Upper lobe of left lung (tissue), 6 donors: ENCODE data around the gene OPRM1. TPM values are rescaled to one million over a fixed set of nuclear protein-coding genes. Genes with fewer than 3 reads are reported as not detected.

Source experiments
- ATAC-seq, 2 donors: fragments of 200-7000 bp; cut with Tn5 transposase; one replicate each; pipeline ENCODE4 v1.9.1; 2022; ENCODE audit warnings: mild to moderate bottlenecking in 2 of 2, moderate library complexity in 2 of 2; ENCODE audit not compliant: low FRiP score in 2 of 2
- DNase-seq, 2 donors: peaks; one replicate each; pipeline ENCODE4 v3.0.0-alpha.2; 2019 to 2020
- H3K27ac ChIP-seq, 4 donors: fragments of 200-600 bp; sonication (generic); one replicate each; pipeline ENCODE4 v1.5.1; 2016 to 2019
- H3K27me3 ChIP-seq, 4 donors: fragments of 200-600 bp; sonication (generic); one replicate each; pipeline ENCODE4 v1.5.1; 2017 to 2019
- H3K36me3 ChIP-seq, 4 donors: fragments of 200-600 bp; sonication (generic); one replicate each; pipeline ENCODE4 v1.5.1; 2016 to 2019
- H3K4me1 ChIP-seq, 4 donors: fragments of 200-600 bp; sonication (generic); one replicate each; pipeline ENCODE4 v1.5.1; 2018 to 2019
- H3K4me3 ChIP-seq, 4 donors: fragments of 200-600 bp; sonication (generic); one replicate each; pipeline ENCODE4 v1.5.1; 2017 to 2019; ENCODE audit warnings: mild to moderate bottlenecking in 2 of 4, moderate library complexity in 1 of 4
- H3K9me3 ChIP-seq, 4 donors: fragments of 200-600 bp; sonication (generic); one replicate each; pipeline ENCODE4 v1.5.1; 2018 to 2019
- EP300 ChIP-seq, 4 donors: sonication (generic); formaldehyde crosslinking; IDR thresholded peaks; one replicate each; pipeline ENCODE4 v1.5.1; 2017; ENCODE audit warnings: antibody characterized with exemption in 4 of 4, control low read depth in 2 of 4
- POLR2A ChIP-seq, 4 donors: fragments of 450-650 bp; IDR thresholded peaks; one replicate each; pipeline ENCODE4 v1.5.1; 2016 to 2017; ENCODE audit warnings: antibody characterized with exemption in 4 of 4, mild to moderate bottlenecking in 2 of 4
- POLR2AphosphoS5 ChIP-seq, 2 donors: sonication (generic); formaldehyde crosslinking; IDR thresholded peaks; one replicate each; pipeline ENCODE4 v1.5.1; 2017; ENCODE audit warnings: antibody characterized with exemption in 2 of 2
- WGBS, 2 donors: methylation state at CpG; one replicate each; pipeline ENCODE4 v1.1.5; 2017 to 2018; 5-methylcytosine and 5-hydroxymethylcytosine counted together
- total RNA-seq, 6 donors: library from RNA; depleted of rRNA in 4 of 6; stranded (reverse); fragments of >200 nt in 4 of 6; gene quantifications; one replicate each; pipeline versions ENCODE4 v1.1.0 to v1.2.1, GENCODE V29; 2016 to 2021
- TF ChIP-seq, protein P1 (sequence below), 6 experiments: fragments of 450-650 bp in 4 of 6; fragments of 200-600 bp in 2 of 6; sonication (generic) in 2 of 6; IDR thresholded peaks; one replicate each; pipeline ENCODE4 v1.5.1; 2016 to 2019; ENCODE audit warnings: antibody characterized with exemption in 6 of 6
- donor health status: DM: no; HTN: no; CAD: no; lungs with moderate emphysema.
- donor health status: DM: no; HTN: yes; CAD: no; lungs with severe emphysema.

The OPRM1 gene
- total RNA-seq, 6 donors from 2014 or later: not detected

DNA sequence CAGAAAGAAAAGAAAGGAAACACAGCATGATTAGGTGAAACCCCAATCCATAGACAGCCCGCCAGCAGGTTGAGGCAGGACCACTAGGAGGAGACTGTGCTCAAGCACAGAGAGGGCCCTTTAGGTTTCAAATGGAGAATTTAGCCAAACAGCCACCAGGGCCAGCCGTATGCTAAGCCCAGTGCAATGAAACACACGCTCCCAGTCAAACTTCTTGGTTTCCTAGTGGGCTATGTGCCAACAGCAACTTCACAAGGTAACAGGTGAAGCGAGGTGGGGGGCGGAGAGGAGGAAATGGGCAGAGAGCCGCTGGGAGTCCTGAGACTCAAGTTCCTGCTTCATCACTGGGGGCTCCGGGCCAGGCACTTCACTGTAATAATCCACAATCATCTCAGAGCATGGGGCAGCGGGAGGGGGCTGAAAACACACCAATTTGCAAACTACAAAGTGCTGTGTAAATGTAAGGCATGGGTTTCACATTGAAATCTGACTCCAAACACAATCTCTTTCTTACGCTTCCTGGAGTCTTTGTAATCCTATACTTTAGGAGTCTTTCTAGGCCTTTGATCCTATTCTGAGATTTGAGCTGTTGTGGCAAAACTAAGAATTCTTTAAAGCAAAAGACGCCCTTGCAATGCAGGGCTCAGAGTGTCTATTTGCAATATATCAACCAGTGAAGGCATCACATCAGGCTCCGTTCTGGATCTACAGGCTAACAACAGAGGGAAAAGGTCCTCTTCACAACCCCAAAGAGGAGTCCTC, 117.3 kb downstream of the OPRM1 start:
- H3K4me3 ChIP-seq: peak overlapping the region in 2 of 4 donors; percentile 23 to 28
- no peaks in the 10 kb centered on the region for H3K36me3 ChIP-seq
- DNase-seq: peak in 1 of 2 donors; percentile 71
- H3K27ac ChIP-seq: peak overlapping the region; percentile 26 to 62 (median 52)
- peak; percentile 84 to 92 for ATAC-seq
- WGBS, 2 donors: 53 to 70% methylated on average over 11 of the region's 11 CpGs
- peaks cover 17 to 24% (median 20%) of the 10 kb centered on the region in 4 donors for H3K4me1 ChIP-seq
- no peak for TF ChIP-seq POLR2A (IDR thresholded peaks at IDR 0.05)
- TF ChIP-seq, protein P1, sequence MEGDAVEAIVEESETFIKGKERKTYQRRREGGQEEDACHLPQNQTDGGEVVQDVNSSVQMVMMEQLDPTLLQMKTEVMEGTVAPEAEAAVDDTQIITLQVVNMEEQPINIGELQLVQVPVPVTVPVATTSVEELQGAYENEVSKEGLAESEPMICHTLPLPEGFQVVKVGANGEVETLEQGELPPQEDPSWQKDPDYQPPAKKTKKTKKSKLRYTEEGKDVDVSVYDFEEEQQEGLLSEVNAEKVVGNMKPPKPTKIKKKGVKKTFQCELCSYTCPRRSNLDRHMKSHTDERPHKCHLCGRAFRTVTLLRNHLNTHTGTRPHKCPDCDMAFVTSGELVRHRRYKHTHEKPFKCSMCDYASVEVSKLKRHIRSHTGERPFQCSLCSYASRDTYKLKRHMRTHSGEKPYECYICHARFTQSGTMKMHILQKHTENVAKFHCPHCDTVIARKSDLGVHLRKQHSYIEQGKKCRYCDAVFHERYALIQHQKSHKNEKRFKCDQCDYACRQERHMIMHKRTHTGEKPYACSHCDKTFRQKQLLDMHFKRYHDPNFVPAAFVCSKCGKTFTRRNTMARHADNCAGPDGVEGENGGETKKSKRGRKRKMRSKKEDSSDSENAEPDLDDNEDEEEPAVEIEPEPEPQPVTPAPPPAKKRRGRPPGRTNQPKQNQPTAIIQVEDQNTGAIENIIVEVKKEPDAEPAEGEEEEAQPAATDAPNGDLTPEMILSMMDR (IDR thresholded peaks at IDR 0.05): peak; percentile 43 to 70 (median 58)
- no peaks in the 10 kb centered on the region for H3K27me3 ChIP-seq
- no peaks in the 10 kb centered on the region for H3K9me3 ChIP-seq

DNA sequence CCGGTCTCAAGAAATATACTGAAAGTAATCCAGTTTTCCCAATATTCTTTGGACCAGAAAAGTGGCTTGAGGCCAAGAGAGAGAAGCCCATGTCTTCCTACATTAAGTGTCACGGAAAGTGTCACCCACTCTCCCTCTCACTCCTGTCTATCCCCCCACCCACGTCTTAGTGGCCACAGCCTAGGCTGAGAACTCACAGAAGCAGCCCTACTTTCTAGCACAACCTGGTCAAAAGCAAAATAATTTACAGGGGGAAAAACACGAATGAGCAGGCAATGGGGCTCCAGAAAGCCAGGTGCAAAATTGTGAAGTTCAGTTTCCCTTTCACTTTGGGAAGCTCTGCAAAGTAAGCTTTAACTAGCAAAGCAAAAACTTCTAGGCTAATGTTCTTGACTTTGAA, 118.0 kb downstream of the OPRM1 start:
- peak overlapping the region; percentile 26 to 62 (median 52) for H3K27ac ChIP-seq
- 36 to 42% methylated on average over 4 of the region's 4 CpGs for WGBS, 2 donors
- TF ChIP-seq EP300 (IDR thresholded peaks at IDR 0.05) (no peak), POLR2AphosphoS5 (IDR thresholded peaks at IDR 0.05) (no peak), POLR2A (IDR thresholded peaks at IDR 0.05) (no peak)
- TF ChIP-seq, protein P1 (IDR thresholded peaks at IDR 0.05): no peak
- peak overlapping the region in 2 of 4 donors; percentile 23 to 28 for H3K4me3 ChIP-seq
- no peaks in the 10 kb centered on the region for H3K9me3 ChIP-seq
- no peak for ATAC-seq
- H3K27me3 ChIP-seq: no peaks in the 10 kb centered on the region
- peaks cover 17 to 24% (median 20%) of the 10 kb centered on the region in 4 donors for H3K4me1 ChIP-seq
- DNase-seq: no peak
- H3K36me3 ChIP-seq: no peaks in the 10 kb centered on the region

DNA sequence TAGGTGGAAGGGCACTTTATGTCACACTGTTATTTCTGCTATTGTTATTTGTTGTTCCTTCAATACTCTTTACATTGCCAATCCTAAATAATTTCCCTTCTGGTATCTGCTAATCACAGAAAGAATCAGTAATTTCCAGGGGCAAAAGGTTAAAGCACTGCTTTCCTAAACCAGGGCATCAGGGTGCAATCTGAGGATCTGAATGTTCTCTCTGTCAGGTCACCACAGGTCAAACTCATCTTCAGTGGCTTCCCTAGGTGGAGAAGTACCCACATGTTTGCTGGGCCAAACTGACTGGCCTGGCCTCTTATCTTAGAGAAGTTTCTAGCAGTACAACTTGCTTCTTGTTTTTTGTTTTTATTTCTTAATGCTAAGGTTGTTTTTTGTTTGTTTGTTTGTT, 118.7 kb downstream of the OPRM1 start:
- ATAC-seq: no peak
- Histone ChIP-seq H3K4me3 (no peak overlapping the region), H3K4me1 (peaks cover 17 to 24% (median 20%) of the 10 kb centered on the region in 4 donors), H3K36me3 (no peaks in the 10 kb centered on the region), H3K9me3 (no peaks in the 10 kb centered on the region), H3K27ac (peak overlapping the region; percentile 26 to 62 (median 52)), H3K27me3 (no peaks in the 10 kb centered on the region)
- TF ChIP-seq POLR2AphosphoS5 (IDR thresholded peaks at IDR 0.05) (no peak), EP300 (IDR thresholded peaks at IDR 0.05) (no peak), POLR2A (IDR thresholded peaks at IDR 0.05) (no peak)
- TF ChIP-seq, protein P1 (IDR thresholded peaks at IDR 0.05): no peak
- no peak for DNase-seq

DNA sequence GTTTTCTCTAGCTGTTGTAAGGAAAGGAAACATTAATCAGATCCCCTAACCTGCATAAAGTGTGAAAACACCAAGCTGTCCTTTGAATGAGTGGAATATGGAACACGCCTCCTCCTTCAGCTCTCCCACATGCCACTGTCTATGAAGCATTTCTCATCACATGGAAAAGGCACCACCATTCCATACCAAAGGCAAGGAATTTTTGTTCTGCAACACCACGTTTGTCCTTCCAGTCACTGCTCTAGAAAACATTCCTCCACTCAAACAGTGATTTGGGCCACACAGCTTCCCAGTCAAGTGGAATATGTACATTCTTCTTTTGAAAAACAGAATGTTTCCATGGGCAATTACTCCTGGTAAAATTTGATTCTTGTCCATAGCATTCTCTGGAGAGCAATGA, 120.1 kb downstream of the OPRM1 start:
- WGBS, 2 donors: 72 to 83% methylated on average over 2 of the region's 2 CpGs
- no peak for ATAC-seq

More for the DNA sequence above, 120.1 kb downstream of the OPRM1 start:
- TF ChIP-seq POLR2A (IDR thresholded peaks at IDR 0.05) (no peak), EP300 (IDR thresholded peaks at IDR 0.05) (no peak), POLR2AphosphoS5 (IDR thresholded peaks at IDR 0.05) (no peak)
- TF ChIP-seq, protein P1 (IDR thresholded peaks at IDR 0.05): no peak
- Histone ChIP-seq H3K27ac (no peak overlapping the region), H3K27me3 (no peaks in the 10 kb centered on the region), H3K9me3 (no peaks in the 10 kb centered on the region), H3K4me3 (no peak overlapping the region), H3K4me1 (peaks cover 18 to 28% (median 21%) of the 10 kb centered on the region in 4 donors), H3K36me3 (no peaks in the 10 kb centered on the region)
- no peak for DNase-seq
